SK-N-MC (cell line): ENCODE data around the gene ARID1B.

Experiments used
- EZH2 ChIP-seq: fragments of 200-600 bp; sonication (generic); IDR thresholded peaks from one replicate; pipeline ENCODE4 v1.6.1; 2017; ENCODE audit warnings: antibody characterized with exemption
- POLR2AphosphoS5 ChIP-seq: IDR thresholded peaks from 2 replicates; pipeline ENCODE4 v1.6.1; 2012; ENCODE audit warnings: mild to moderate bottlenecking, low read depth, low read length, borderline replicate concordance

DNA sequence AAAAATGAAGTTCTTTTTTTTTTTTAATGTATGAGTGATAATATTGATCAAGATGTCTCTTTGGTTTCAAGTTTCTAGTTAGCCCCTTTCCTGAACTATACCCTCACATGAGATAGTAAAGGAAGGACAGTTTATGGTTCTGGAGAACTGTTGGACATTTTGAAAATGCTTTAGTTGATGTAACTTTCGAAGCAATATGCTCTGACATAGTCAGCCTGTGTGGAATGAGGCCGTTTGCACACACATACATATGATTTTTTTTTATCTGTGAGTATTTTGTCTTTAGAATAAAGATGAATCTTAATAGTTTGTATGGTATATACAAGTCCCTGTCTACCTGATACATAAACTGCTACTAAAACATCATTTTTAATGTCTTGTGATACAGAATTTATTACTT is 177.0 kb downstream of the ARID1B start:
- TF ChIP-seq EZH2: no peak
- no peak for TF ChIP-seq POLR2AphosphoS5
